ENCODE measurements around the gene TRIO.

Gene TRIO

DNA sequence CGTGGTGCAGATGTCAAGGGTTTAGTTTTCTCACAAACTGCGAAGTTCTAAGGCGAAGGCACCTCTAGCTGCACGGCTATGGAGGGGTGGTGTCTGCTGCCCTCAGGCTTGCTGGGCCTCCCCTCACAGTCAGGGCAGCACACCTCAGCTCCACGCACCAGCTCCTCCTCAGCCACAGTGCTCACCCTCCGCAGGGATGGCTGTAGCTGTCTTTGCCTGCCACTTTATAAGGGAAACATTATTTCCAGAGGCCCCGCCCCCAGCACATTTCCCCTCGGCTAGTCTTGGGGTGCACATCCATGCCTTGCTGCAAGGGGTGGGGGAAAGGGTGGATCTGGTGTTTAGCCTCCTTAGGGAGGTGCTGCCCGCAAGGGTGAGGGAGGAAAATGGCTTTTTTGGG lies 154.6 kb downstream of the TRIO start:
- DNase-seq (ENCODE audit: low spot score) = no peak

DNA sequence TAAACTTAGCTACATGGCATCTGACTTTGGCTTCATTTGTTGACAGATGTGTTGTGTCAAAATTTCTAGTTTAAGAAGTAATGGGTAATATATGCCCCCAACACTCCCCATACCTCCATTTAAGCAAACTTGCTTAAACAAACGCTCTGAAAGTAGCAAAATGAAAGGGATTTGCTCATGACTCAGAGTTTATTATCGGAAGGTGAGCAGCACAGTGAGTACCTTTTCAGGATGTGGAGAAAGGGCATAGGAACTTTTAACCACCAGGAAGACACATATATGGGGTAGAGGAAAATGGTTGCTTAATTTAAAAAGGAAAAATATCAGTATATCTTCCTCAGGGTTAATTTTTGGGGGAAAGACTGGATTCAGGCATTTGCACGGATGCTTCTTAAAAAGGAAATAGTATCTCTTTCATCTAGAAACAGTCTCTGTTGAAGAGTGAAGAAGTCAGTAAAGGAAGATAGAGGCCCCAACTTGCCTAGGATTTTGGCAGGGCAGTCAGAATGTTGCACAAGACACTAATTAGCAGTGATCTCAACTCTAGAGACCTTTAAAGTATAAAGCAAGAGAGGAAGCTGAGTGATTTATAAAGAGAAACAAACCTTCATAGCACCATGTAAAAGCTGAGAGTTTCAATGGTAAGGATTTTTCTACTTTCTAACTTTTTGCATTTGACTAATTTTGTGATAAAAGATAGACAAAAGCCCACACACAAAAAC lies 155.1 kb downstream of the TRIO start:
- no peak for DNase-seq (ENCODE audit: low spot score)

DNA sequence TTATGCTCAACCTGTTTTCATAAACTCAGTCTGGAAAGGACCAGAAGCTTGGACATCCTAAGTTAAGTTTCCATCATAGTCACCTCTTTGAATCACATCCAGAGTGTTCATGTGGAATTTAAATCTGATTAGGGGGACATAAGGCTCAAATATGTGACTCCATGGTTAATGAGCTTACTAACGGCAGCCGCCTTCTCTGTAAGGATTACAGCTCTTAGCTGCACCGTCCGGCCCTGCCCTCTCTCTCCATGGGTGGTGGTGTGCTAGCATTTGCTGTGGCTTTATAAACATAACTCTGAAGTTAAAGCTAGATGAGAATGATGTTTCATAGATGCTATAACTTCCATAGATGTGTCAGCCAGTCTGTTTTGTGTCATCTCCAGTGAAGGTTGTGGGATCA lies 156.5 kb downstream of the TRIO start:
- DNase-seq (ENCODE audit: low spot score) = no peak

DNA sequence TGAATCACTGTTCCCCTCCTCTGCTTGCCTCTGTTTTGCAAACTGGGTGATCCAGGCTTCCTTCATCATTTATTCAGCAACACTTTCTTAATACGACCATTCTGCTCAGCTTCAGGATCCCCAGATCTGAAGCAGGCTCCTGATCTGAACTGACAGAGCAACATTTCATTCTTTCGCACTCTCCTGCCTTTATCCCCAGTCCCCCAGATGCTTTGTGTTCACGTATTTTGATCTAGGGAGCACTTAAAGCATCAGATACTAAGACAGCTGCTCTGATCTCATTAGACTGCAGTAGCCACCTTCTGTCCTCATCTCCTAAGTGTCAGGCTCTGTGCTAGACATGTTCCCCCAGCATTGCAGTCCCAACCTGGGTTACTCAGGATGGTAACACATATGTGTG lies 158.0 kb downstream of the TRIO start:
- no peak for DNase-seq (ENCODE audit: low spot score)

DNA sequence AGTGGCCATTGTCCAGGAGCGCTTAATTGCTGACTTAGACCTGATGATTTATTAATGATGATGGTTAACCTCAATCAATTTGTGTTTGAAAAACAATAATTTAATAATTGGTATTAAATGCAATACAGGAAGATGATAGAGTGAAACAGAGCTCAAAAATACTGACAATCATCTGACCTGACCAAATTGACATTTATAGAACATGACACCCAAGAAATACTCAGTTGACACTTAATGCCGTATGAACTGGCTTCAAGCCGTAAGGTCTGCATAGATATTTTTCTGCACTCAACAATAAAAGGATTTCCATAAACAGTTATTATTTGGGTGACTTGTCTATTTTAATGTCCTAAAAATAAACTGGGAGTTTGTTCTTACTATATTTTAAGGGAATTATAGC lies 159.2 kb downstream of the TRIO start:
- no peak for DNase-seq (ENCODE audit: low spot score)

DNA sequence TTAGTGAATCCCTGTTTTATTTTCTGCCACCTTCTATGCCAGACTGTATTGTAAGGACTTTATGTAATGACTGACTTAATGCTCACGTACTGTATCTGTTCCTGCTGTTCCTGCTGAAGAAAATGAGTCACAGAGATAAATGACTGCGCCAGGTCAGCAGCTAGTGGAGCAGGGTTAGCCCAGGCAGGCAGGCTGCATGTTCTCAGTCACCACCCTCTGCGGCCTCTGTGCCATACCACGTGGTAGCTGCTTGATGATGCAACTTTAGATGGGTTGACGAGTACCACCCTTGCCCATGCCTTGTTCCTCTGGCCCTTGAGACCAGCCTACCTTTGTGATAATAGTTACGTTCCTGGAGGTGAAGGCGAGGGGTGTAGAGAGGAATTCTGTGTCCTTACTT lies 161.9 kb downstream of the TRIO start:
- no peak for DNase-seq (ENCODE audit: low spot score)

DNA sequence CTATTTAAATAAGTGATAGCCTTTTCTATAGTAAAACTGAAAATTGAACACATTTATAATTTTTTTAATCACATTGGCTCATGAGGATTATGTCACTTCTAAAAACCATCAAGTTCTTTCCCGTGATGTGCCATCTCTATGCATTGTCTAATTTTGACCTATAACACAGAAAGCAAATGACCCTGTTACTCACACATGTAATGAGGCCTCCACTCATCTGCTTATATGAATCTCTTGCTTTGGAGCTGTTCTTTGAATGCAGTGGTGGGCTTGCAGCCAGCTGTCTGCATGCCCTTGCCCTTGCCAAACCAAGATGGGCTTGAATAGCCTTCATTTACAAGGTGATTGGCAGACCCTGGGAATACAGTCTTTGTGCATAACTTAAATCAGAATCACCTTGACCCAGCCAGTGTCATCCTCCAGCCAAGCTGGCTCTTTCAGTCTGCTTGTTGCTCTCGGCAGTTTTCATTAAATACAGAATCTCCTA lies 163.2 kb downstream of the TRIO start:
- no peak for DNase-seq (ENCODE audit: low spot score)

DNA sequence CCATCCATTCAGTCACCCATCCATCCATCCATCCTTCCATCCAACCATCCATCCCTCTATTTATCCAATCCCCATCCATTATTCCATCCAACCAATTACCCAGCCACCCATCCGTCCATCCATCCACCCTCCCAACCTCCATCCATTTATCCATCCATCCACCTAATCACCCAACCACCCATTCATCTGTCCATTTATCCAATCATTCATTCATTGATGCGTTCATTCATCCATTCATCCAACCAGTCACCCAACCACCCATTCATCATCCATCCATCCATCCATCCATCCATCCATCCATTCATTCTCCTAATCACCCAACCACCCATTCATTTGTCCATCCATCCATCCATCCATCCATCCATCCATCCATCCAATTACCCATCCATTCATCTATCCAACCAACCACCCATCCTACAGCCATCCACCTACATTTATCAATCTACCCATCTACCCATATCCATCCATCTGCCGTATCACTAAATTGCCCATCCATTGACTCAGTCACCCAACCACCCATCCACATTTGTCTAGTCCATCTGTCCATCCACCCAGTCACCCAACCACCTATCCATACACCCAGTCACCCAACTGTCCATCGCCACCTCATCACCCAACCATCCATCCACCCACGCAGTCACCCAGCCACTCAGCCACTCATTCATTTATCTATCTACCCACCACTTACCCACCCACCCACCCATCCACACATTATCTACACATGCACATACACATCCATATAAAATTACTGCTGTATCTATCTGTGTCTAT lies 165.4 kb downstream of the TRIO start:
- no peak for DNase-seq (ENCODE audit: low spot score)

DNA sequence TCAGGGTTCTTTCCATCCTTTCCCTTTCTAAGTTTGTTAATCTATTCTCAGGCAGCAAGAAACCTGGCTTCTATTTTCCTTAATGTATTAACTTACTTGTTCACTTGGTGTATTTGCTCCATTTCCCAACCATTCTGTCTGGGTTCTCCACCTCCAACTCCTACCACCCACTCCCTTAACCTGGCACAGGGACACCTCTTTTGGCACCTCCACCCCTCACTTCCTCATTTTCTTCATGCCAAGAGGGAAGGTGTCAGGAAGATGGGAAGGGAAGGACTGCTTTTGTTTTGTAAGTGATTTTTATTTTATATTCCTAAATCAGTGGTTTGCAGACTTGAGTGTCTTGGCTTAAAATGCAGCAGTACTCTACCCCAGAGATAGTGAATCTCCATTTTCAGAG lies 166.1 kb downstream of the TRIO start:
- no peak for DNase-seq (ENCODE audit: low spot score)

DNA sequence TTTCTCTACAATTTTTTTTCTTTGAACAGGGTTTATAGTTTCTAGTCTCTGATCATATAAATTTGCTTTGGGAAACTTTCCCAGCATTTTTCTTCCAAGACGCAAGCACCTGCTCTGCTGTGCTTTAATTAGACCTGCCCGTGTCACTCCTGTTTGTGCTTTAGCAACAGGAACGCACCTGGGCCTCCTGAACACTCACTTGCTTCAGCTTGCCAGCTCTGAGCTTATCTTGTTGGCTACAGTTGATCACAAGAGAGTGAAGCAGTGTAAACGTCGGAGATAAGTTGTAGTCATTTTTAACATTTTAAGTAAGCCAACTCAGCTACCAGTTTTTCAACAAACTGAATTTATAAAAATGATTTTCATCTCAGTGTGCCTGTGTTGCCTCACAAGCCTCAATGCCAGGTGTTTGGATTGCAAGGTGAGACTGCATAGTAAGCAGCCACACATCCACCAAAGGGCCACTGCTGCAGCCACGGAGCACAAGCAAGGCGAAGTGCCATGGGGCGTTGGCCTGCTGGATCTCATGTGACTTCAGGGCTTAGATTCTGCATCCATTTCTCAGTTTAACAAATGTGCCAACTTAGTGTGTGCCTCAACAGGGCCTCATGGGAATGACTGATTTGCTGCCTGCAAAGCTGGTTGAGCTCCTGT lies 166.9 kb downstream of the TRIO start:
- DNase-seq (ENCODE audit: low spot score) = no peak

DNA sequence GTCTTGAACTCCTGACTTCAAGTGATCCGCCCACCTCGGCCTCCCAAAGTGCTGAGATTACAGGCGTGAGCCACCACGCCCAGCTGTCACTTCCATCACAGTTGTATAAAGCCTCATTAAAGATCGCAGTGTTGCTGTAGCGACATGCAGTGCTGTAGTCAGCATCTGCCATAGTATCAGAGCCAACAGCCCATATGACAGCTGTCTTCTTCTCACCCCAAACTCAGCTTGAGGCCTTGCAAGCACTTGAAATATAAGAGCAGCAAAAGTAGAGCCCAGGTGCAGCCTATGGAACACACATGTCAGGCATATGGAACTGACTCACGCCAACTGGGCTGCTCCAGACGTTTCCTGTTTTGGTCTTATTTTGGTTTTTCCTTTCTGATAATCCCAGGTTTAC lies 167.8 kb downstream of the TRIO start:
- no peak for DNase-seq (ENCODE audit: low spot score)

DNA sequence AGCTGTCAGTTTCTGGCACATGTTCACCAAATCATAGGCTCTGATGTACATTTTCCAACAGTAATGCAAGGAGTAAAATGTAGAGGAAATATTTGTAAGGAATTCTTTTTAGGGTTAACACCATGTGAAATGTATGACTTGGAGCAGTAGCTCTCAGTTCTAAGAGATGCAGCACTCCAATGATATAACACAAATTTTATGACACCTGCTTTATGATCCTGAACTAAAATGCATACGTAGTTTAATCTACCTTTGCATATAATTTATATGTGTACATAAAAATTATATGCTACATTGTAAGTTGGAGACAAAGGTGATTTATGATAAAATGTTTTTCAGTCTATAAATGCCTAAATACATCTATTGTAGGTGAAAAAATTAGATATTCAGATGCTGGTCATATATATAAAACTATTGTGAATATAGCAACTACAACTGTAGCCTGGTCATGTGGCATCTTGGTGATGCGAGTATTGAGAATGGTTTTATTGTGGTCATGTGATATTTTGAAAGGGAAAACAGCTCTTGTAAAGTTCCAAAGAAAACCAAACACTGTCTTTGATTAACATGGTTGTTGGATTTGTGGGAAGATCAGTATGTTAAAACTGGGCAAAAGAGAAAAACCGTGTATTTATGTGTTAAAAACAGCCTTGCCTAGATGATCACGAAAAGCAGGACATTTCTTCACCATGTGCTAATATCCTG lies 171.0 kb downstream of the TRIO start:
- no peak for DNase-seq (ENCODE audit: low spot score)

DNA sequence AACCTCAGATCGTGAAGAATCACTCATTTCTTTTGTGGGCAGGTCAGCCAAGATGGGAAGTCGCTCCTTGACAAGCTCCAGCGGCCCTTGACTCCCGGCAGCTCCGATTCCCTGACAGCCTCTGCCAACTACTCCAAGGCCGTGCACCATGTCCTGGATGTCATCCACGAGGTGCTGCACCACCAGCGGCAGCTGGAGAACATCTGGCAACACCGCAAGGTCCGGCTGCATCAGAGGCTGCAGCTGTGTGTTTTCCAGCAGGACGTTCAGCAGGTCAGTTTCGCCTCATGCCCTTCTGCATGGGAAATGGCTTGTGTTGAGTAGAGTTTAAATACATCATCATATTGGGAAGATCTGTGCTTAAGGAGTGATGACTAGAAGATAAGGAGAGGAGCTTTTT lies 173.3 kb downstream of the TRIO start:
- no peak for DNase-seq (ENCODE audit: low spot score)

DNA sequence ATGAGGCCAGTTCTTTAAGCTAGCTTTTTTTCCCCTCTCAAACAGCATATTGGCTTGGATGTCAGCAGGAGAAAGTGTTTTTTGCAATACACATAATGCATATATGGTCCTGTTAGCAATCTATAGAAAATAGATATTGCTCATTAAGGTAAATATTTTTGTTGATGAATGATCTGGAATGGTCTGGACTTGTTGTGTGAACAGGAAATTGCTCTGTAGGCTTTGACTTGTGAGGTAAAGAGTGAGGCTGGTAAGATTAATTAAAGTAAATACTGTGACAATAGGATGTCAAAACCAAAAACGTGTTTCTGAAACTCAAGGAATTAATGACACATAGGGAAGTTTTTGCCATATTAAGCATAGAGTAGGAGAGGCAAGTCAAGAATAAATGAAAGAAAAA lies 176.0 kb downstream of the TRIO start:
- DNase-seq (ENCODE audit: low spot score) = no peak

DNA sequence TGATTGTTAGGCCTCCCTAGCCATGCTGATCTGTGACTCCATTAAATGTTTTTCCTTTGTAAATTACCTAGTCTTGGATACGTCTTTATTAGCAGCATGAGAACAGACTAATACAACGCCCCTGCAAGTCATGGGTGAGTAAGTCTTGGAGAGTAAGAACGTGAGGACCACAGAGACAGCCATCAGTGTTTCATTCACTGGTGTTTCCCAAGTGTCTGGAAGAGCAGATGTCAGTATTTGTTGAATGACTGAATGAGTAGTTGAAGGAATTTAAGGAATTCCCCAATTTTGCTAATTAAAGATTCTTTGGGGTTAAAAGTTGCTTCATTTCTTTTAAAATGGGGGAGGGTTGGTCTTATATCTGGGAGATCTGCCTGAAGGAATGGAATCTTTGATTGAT lies 178.8 kb downstream of the TRIO start:
- DNase-seq (ENCODE audit: low spot score) = no peak

DNA sequence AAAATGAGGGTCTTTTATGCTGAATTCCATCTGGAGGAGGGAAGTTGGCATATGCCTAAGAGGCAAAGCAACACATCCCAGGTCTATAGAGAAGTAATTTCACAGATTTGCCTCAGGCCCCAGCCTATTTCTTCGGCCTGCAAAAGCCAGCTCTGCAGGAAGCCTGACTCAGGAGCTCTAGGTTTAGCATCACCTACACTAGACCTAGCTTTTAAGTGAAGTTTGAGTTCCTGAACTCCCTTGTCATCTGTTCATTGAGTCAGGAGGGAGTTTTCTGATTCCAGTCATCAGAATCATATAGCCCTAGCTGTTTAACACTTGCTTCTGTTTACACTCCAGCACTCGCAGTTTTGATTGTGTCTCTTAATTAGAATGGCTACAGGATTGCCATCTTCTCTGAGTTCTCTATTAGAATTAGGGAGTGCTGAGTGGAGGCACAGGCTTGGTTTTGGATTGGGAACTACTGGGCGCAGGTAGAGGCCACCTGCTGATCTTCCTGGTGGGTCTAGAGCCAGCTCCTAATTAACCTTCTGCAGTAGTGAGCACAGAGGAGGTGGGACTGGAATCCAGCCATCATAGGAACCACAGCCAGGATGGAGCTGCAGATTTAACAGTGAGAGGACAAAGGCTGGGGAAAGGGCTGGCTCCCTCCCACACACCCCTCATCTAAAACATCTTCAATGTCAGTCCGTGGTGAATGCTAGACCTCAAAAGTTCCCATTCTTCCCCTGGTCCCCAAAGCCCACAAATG lies 179.5 kb downstream of the TRIO start:
- no peak for DNase-seq (ENCODE audit: low spot score)

DNA sequence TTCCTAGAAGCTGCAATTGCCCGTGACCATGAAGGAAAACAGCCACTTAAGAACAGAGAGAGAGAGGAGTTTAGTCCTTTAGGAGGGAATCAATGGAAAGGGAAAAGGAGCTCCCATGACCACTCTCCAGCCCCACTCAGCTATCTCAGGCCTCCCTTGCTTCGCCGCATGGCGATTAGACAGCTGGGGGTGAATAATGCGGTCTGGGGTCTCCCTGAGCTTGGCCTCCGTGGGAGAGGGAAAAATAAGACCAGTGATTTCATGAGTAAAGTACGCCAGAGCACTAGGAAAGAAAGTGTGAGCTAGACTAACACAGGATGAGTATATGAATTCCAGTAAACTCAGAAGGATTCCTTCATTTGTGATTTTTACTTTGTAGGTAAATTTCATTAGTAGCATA lies 180.3 kb downstream of the TRIO start:
- no peak for DNase-seq (ENCODE audit: low spot score)

DNA sequence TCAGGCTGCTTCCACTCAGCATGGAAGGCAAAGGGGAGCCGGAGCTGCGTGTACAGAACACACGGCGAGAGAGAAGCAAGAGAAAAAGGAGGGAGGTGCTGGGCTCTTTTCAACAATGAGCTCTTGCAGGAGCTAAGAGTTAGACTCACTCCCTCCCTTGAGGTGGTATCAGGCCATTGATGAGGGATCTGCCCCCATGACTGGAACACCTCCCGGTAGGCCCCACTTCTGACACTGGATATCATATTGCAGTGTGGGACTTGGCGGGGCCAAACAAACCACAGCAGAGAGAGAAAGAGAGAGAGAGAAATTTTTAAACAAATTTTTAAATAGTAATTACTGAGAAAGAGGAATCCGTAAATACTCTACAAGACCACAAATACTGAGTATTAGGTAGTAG lies 182.2 kb downstream of the TRIO start:
- no peak for DNase-seq (ENCODE audit: low spot score)

DNA sequence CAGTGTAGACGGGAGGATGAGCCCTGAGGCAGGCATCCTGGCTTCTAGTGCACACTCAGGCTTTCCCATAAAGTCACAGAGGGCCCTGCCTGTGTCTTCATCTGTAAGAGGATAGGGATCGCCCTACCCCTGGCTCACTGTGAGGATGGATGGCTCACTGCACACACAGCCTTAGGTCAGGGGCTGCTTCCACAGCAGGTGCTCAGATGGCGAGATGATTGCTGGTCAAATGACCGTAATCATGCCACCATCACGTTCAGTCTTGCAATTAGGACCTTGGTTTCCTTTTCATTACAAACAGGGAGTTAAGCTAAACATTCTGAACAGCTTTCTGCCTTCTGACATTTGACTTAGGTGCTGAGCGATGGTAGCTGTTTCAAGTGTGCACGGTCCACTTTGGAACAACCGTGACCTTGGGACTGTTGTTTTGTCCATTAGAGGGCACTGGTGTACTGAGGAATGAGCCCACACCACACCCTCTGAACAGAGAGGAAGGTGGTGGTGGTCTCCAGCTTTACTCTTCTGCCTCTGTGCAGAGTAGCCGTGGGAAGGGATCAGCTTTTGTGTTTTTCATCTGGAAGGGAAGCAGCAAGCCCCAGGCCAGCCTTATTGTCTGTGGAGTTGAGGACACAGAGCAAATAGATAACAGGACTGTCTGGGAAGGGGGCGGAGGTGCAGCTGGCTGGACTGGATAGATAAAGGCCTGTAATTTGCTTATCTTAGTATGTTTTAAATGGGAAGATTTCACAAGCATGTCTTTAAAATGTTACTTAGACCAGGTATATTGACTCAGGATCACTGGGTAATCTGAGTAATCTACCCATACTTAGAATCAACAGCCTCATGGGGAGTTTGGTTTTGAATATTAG lies 183.1 kb downstream of the TRIO start:
- DNase-seq (ENCODE audit: low spot score) = no peak

DNA sequence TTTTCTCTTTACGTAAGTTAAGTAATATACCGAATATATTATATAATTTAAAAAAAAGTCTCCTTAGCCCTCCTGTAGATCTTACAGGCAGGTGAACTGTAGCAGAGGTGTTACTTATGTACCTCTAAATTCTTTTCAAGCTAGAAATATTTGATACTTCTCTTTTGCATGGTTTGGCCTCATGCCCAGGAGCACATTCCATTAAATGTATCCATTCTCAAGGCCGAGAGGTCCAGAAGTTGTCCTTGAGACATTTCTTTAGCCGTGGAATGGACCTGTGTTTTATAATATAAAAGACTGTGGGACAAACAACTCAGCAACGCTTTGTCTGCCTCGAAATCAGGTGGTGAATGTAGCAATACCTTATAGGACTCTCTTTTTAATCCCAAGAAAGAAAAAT lies 184.5 kb downstream of the TRIO start:
- no peak for DNase-seq (ENCODE audit: low spot score)

DNA sequence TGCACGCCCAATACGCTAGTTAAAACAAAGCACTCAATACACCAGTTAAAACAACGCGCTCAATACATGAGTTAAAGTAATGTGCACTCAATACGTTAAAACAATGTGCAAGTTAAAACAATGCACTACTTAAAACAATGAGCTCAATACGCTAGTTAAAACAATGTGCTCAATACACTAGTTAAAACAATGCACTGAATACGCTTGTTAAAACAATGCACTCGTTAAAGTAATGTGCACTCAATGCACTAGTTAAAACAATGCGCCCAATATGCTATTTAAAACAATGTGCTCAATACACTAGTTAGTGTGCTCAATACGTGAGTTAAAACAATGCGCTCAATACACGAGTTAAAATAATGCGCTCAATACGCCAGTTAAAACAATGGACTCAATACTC lies 185.0 kb downstream of the TRIO start:
- DNase-seq (ENCODE audit: low spot score) = no peak
